ENCODE measurements around the gene TBC1D8. TPM values are rescaled to one million over a fixed set of nuclear protein-coding genes. Genes with fewer than 3 reads are reported as not detected.
"Not testable (repeated sequence)": the region's sequence is repeated elsewhere in the genome, so short reads cannot be mapped to it uniquely, and the experiment has no call there.

Gene TBC1D8
- total RNA-seq, 1 donor from 2014 or later, result 52.3 TPM

- DNase-seq (ENCODE audit: extremely low read depth, low read depth, low spot score), result no peak
These were observed 70.7 kb downstream of the TBC1D8 start for GRCh38 chr2:101080211-101081068.

DNA sequence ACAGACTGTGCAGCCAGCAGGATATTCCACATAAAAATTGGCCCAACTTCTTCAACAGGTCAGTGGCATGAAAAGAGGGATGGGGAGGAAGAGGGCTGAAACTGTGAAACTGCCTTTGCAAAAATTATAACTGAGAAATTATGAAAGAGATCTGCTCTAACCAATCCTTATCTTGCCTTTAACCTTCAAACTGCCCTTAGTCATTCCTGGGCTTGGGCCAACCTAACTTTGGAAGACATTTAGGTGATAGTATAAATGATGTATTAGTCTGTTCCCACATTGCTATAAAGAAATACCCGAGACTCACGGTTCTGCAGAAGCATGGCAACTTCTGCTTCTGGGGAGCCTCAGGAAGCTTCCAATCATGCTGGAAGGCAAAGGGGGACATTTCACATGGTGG lies 74.6 kb downstream of the TBC1D8 start:
- DNase-seq (ENCODE audit: extremely low read depth, low read depth, low spot score), result no peak

- DNase-seq (ENCODE audit: extremely low read depth, low read depth, low spot score), result no peak
These were observed 86.2 kb downstream of the TBC1D8 start for GRCh38 chr2:101064868-101065549.

DNA sequence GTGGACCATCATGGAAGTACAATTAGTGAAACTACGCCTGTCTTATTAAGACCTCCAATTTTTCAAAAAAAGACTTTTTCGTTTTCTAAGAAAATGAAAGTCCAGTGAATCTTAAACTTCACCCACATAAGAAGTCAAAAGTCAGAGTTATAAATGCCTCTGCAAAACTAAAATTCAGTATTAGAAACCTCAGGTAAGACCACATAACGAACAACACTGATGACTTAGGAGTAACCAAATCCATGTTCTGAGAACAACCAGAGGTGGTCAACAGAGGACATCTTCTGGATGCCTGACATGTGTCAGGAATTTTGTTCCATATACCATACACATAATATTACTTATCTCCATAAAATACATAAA lies 86.7 kb downstream of the TBC1D8 start:
- DNase-seq (ENCODE audit: extremely low read depth, low read depth, low spot score), result no peak

DNA sequence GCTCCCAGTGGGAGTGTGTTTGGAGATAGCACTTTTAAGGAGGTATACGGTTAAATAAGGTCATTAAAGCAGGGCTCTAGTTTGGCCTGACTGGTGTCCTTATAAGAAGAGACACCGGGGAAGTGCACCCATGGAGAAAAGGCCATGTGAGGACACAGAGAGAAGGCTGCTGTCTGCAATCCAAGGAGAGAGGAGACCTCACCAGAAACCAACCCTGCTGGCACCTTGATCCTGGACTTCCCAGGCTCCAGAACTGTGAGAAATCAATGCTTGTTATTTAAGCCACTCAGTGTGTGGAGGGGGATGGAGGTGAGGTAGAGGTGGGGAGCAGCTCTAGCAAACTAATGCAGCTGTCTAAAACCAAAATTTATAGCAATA lies 87.1 kb downstream of the TBC1D8 start:
- no peak for DNase-seq (ENCODE audit: extremely low read depth, low read depth, low spot score)

GRCh38 chr2:101063352-101064124 lies 87.6 kb downstream of the TBC1D8 start:
- peak; percentile 39 for DNase-seq (ENCODE audit: extremely low read depth, low read depth, low spot score)

DNA sequence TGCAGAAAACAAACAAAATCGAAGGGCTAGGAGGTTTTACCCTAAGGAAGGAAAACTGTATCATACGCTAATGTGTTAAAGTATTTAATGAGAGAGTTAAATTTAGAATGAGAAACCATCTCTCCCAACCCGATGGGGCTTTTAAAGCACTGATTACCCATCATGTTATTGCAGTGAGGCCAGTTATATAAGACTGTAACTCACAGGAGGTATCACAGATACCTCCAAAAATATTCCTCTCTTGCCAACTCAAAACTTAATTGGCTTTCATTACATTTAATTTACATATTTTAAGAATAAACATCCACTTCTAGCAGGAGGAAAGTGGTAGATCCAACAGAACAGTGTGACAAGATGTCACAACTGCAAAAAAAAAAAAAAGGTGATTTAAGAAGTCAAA lies 92.8 kb downstream of the TBC1D8 start:
- no peak for DNase-seq (ENCODE audit: extremely low read depth, low read depth, low spot score)

DNA sequence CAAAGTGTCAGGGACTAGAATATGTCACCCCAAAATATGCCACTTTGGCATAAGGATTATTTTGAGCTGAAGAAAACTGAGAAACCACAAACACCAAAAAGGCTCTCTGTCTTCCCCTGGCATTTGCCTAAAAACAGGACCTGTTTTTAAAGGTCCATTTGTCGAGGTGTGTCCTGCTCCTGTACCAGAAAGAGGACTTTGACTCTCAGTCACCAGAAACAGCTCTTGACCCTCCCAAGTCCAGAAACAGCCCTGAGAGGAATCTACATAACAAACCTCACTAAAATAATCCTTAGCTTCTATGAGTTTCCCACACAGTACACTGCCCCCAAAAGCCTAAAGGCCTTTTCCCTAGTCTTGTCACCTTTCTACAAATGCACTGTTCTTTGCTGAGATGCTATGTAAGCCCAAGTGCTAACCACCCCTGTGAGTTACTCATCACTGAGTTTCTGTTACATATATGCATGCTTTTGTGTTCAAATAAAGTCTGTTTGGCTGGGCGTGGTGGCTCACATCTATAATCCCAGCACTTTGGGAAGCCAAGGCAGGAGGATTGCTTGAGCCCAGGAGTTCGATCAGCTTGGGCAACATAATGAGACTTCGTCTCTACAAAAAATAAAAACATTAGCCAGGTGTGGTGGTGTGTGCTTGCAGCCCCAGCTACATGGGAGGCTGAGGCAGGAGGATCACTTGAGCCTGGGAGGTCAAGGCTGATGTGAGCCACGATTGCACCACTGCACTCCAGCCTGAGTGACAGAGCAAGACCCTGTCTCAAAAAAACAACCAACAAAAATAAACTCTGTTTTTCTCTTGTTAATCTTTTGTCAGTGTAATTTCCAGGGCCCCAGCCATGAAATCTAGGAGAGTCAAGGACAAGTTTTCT lies 93.9 kb downstream of the TBC1D8 start:
- DNase-seq (ENCODE audit: extremely low read depth, low read depth, low spot score), result no peak

DNA sequence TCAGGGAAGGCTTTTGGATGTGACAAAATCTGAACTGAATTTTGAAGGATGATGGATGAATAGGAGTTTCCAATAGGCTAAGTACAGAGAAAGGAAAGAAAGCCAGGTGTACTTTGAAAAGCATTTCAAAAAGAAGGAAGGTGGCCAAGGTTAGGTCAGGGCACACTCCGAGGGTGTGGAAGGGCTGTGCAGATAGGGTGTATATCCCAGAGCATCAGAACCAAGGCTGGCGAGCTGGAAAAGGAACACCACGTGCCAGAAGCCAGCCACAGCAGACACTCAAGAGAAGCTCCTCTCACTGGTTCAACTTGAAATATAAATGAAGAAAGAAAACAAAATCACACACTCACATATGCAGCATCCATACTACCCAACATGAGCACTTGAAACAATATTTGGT lies 98.1 kb downstream of the TBC1D8 start:
- DNase-seq (ENCODE audit: extremely low read depth, low read depth, low spot score), result no peak

DNA sequence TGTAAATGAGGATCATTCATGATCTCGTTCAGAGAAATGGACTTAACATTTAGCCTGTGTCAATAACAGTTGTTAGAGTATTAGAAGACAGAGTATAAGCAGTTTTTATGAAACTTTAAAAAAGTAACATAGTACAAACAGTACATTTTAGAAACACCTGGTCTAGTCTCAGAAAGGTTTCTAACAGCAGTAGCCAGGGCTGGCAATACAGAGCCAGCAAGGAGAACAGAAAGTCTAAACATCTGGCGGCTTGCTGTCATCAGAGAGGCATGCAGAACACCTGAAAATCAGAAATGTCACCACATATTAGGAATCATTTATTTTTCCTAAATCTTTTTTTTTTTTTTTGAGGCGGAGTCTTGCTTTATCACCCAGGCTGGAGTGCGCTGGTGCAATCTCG lies 99.0 kb downstream of the TBC1D8 start:
- no peak for DNase-seq (ENCODE audit: extremely low read depth, low read depth, low spot score)

- DNase-seq (ENCODE audit: extremely low read depth, low read depth, low spot score), result not testable (repeated sequence)
These were observed 100.3 kb downstream of the TBC1D8 start for GRCh38 chr2:101050886-101051285.

DNA sequence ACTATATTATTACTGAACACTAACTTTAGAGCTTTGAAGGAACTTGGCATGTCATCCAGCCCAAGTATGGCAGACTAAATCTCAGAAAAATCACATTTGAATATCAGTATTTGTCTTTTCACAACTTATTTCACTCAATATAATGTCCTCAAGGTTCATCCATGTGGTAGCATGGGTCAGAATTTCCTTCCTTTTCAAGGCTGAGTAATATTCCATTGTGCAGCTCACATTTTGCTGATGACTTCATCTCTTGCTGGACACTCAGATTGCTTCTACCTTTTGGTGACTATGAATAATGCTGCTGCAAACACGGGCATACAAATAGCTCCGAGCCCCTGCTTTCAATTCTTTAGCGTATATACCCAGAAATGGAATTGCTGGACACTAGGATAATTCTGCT lies 102.4 kb downstream of the TBC1D8 start:
- DNase-seq (ENCODE audit: extremely low read depth, low read depth, low spot score), result no peak

- DNase-seq (ENCODE audit: extremely low read depth, low read depth, low spot score), result no peak
These were observed 103.4 kb downstream of the TBC1D8 start for GRCh38 chr2:101047774-101048173.

- DNase-seq (ENCODE audit: extremely low read depth, low read depth, low spot score), result no peak
These were observed 104.0 kb downstream of the TBC1D8 start for GRCh38 chr2:101047075-101047766.

DNA sequence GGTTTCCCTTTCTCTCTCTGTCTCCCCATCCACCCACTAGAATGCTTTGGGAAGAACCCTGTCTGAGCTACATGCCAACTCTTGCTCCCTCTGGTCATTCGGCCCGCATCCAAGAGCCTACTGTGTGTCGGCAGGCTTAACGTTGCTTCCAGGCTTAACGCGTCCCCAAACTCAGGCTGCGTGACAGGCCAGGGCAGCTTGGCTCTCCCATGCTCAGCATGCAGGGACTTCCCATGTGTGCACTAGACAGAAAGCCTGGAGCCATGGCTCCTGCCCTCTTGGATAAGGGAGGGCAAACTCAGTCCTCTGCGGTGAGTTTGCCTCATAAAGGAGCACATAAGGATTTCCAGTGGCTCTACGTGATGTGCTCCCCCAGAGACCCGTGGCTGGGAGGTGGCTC lies 105.9 kb downstream of the TBC1D8 start:
- no peak for DNase-seq (ENCODE audit: extremely low read depth, low read depth, low spot score)

DNA sequence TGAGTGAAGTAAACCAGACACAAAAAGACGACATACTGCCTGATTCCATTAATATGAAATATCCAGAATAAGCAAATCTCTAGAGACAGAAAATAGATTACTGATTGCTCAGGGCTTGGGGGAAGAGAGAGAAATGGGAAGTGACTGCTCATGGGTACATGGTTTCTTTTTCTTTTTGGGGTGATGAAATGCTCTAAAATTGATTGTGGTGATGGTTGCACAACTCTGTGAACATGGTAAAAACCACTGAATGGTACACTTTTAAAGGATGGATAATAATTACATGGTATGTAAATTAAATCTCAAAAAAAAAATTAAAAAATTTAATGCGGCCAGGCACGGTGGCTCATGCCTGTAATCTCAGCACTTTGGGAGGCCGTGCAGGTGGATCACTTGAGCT lies 109.8 kb downstream of the TBC1D8 start:
- no peak for DNase-seq (ENCODE audit: extremely low read depth, low read depth, low spot score)

DNA sequence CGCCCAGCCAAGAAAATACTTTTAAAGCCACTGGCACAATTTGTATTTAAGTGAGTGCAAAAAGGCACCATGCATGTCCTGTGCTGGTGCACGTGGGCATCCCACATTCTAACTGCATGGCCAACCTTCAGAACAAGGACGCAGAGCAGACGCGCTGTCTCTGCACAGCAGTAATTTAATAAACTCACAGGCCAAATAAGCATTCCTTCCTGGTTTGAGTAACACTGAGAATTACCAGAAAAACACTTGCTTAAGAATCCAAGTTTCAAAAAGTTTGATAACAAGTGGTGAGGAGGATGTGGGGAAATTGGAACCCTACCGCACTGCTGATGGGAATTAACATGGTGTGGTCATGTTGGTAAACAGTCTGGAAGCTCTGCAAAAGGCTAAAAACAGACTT lies 110.4 kb downstream of the TBC1D8 start:
- DNase-seq (ENCODE audit: extremely low read depth, low read depth, low spot score), result no peak

GRCh38 chr2:101040072-101040471 lies 111.1 kb downstream of the TBC1D8 start:
- DNase-seq (ENCODE audit: extremely low read depth, low read depth, low spot score), result no peak

- DNase-seq (ENCODE audit: extremely low read depth, low read depth, low spot score), result no peak
These were observed 112.5 kb downstream of the TBC1D8 start for GRCh38 chr2:101038455-101039255.

Data from glomerular endothelial cell (primary cell).